Liver (tissue), 9 donors: ENCODE data around the gene CEP128. TPM values are rescaled to one million over a fixed set of nuclear protein-coding genes. Genes with fewer than 3 reads are reported as not detected.

Source experiments
- DNase-seq: peaks from one replicate; pipeline ENCODE4 v3.0.0-alpha.2; 2017; ENCODE audit warnings: low spot score
- H3K27ac ChIP-seq, 2 donors: one replicate each; pipeline ENCODE4 v1.7.0; 2013; ENCODE audit warnings: inconsistent platforms in 2 of 2, low read length in 2 of 2, control low read depth in 1 of 2, low read depth in 1 of 2, mild to moderate bottlenecking in 1 of 2
- H3K27me3 ChIP-seq, 4 donors: one replicate each; pipeline versions ENCODE4 v1.6.1 to v1.7.0; 2013; ENCODE audit warnings: low read length in 3 of 4, inconsistent platforms in 1 of 4, mild to moderate bottlenecking in 1 of 4, moderate library complexity in 1 of 4; ENCODE audit not compliant: control insufficient read depth in 4 of 4, insufficient read depth in 4 of 4
- H3K36me3 ChIP-seq, 4 donors: one replicate each; pipeline versions ENCODE4 v1.6.1 to v1.7.0; 2013; ENCODE audit warnings: low read length in 3 of 4, mild to moderate bottlenecking in 3 of 4, low read depth in 1 of 4, moderate library complexity in 1 of 4; ENCODE audit not compliant: control insufficient read depth in 4 of 4, insufficient read depth in 3 of 4
- H3K4me1 ChIP-seq, 4 donors: one replicate each; pipeline versions ENCODE4 v1.6.1 to v1.7.0; 2013; ENCODE audit warnings: low read length in 3 of 4, mild to moderate bottlenecking in 3 of 4, moderate library complexity in 1 of 4; ENCODE audit not compliant: control insufficient read depth in 4 of 4, insufficient read depth in 4 of 4
- H3K4me3 ChIP-seq, 3 donors: one replicate each; pipeline versions ENCODE4 v1.6.1 to v1.7.0; 2013; ENCODE audit warnings: low read length in 3 of 3, control low read depth in 1 of 3, low read depth in 1 of 3, mild to moderate bottlenecking in 1 of 3
- H3K9ac ChIP-seq, 2 donors: one replicate each; pipeline ENCODE4 v1.7.0; 2013; ENCODE audit warnings: low read length in 2 of 2, mild to moderate bottlenecking in 2 of 2, moderate library complexity in 2 of 2, control low read depth in 1 of 2, low read depth in 1 of 2
- H3K9me3 ChIP-seq, 4 donors: one replicate each; pipeline versions ENCODE4 v1.6.1 to v1.7.0; 2013; ENCODE audit warnings: low read length in 3 of 4; ENCODE audit not compliant: control insufficient read depth in 4 of 4
- ATF3 ChIP-seq: IDR thresholded peaks from 2 replicates; pipeline ENCODE4 v1.6.1; 2016; ENCODE audit warnings: antibody characterized with exemption
- CTCF ChIP-seq: fragments of 150-350 bp; IDR thresholded peaks from 2 replicates; pipeline ENCODE4 v1.5.1; 2017; ENCODE audit warnings: improper control_type of control experiment, low read depth, low read length; ENCODE audit not compliant: missing input control
- EGR1 ChIP-seq, 2 donors: IDR thresholded peaks; 2 replicates each; pipeline ENCODE4 v1.6.1; 2016 to 2018; ENCODE audit warnings: antibody characterized with exemption in 2 of 2, low read depth in 2 of 2
- FOXA1 ChIP-seq: IDR thresholded peaks from 2 replicates; pipeline ENCODE4 v1.6.1; 2016; ENCODE audit warnings: antibody characterized with exemption
- FOXA2 ChIP-seq: IDR thresholded peaks from 2 replicates; pipeline ENCODE4 v1.6.1; 2016; ENCODE audit warnings: antibody characterized with exemption
- GABPA ChIP-seq, 2 donors: IDR thresholded peaks in 1 of 2; conservative IDR thresholded peaks in 1 of 2; 2 replicates each; pipeline ENCODE4 v1.6.1; 2016; ENCODE audit warnings: antibody characterized with exemption in 2 of 2, mild to moderate bottlenecking in 1 of 2, moderate library complexity in 1 of 2
- HNF4A ChIP-seq, 2 donors: conservative IDR thresholded peaks; 2 replicates each; pipeline ENCODE4 v1.6.1; 2016; ENCODE audit warnings: antibody characterized with exemption in 2 of 2, mild to moderate bottlenecking in 2 of 2
- HNF4G ChIP-seq: IDR thresholded peaks from 2 replicates; pipeline ENCODE4 v1.6.1; 2016; ENCODE audit warnings: antibody characterized with exemption
- JUND ChIP-seq, 2 donors: IDR thresholded peaks; 2 replicates each; pipeline ENCODE4 v1.6.1; 2016; ENCODE audit warnings: antibody characterized with exemption in 2 of 2
- MAX ChIP-seq: IDR thresholded peaks from 2 replicates; pipeline ENCODE4 v1.6.1; 2016; ENCODE audit warnings: antibody characterized with exemption
- NR2F2 ChIP-seq: IDR thresholded peaks from 2 replicates; pipeline ENCODE4 v1.6.1; 2016; ENCODE audit warnings: antibody characterized with exemption
- RAD21 ChIP-seq, 2 donors: IDR thresholded peaks; 2 replicates each; pipeline ENCODE4 v1.6.1; 2016; ENCODE audit warnings: antibody characterized with exemption in 2 of 2, mild to moderate bottlenecking in 2 of 2
- REST ChIP-seq: IDR thresholded peaks from 2 replicates; pipeline ENCODE4 v1.6.1; 2016; ENCODE audit warnings: antibody characterized with exemption, mild to moderate bottlenecking
- RXRA ChIP-seq, 2 donors: IDR thresholded peaks; 2 replicates each; pipeline ENCODE4 v1.6.1; 2017 to 2018; ENCODE audit warnings: antibody characterized with exemption in 2 of 2, mild to moderate bottlenecking in 1 of 2
- SP1 ChIP-seq: IDR thresholded peaks from 2 replicates; pipeline ENCODE4 v1.6.1; 2018; ENCODE audit warnings: antibody characterized with exemption, mild to moderate bottlenecking
- TAF1 ChIP-seq: conservative IDR thresholded peaks from 2 replicates; pipeline ENCODE4 v1.6.1; 2016; ENCODE audit warnings: antibody characterized with exemption, mild to moderate bottlenecking
- YY1 ChIP-seq: IDR thresholded peaks from 2 replicates; pipeline ENCODE4 v1.6.1; 2016; ENCODE audit warnings: antibody characterized with exemption, mild to moderate bottlenecking
- ZBTB33 ChIP-seq: IDR thresholded peaks from 2 replicates; pipeline ENCODE4 v1.6.1; 2016; ENCODE audit warnings: antibody characterized with exemption
- WGBS: extraction: QIAGEN DNeasy Blood & Tissue Kit; methylation state at CpG from one replicate; pipeline ENCODE4 v1.1.7; 2013; 5-methylcytosine and 5-hydroxymethylcytosine counted together
- polyA plus RNA-seq, 2 donors: library from polyadenylated mRNA; stranded (reverse) in 1 of 2; unstranded in 1 of 2; fragments of 200-250 nt in 1 of 2; fragments of >200 nt in 1 of 2; fragmentation: Nextera tagmentation in 1 of 2; extraction: Ambion mirVana in 1 of 2; gene quantifications; one replicate each; pipeline versions ENCODE4 v1.2.1 to v1.2.3, GENCODE V29; 2013 to 2015
- total RNA-seq, 2 donors: library from RNA; depleted of rRNA; stranded (reverse); fragments of >200 nt; gene quantifications; one replicate each; pipeline ENCODE4 v1.2.3, GENCODE V29; 2014
- donor health status: healthy.
- donor health status: healthy.
- donor health status: healthy.
- donor health status: healthy.
- donor health status: healthy.

The CEP128 gene
- total and polyA plus RNA-seq, 4 donors, result 0.27 to 3.8 (median 1.4) TPM

- no peaks in the 10 kb centered on the region for H3K27me3 ChIP-seq
- no peak for DNase-seq
- H3K36me3 ChIP-seq, result no peaks in the 10 kb centered on the region
- peaks cover 0 to 2% (median 0%) of the 10 kb centered on the region in 4 donors for H3K4me1 ChIP-seq
- H3K27ac ChIP-seq, result no peak overlapping the region
- WGBS, result 96% methylated on average over 2 of the region's 2 CpGs
- no peak overlapping the region for H3K4me3 ChIP-seq
- peaks cover 0 to 1% (median 0%) of the 10 kb centered on the region in 4 donors for H3K9me3 ChIP-seq
- no peak overlapping the region for H3K9ac ChIP-seq
- TF ChIP-seq JUND (IDR thresholded peaks at IDR 0.05) (no peak), MAX (no peak), FOXA1 (no peak), HNF4A (conservative IDR thresholded peaks at IDR 0.05) (no peak), CTCF (no peak), GABPA (IDR thresholded peaks at IDR 0.05 in 1 of 2, conservative IDR thresholded peaks at IDR 0.05 in 1 of 2) (no peak), FOXA2 (no peak), NR2F2 (no peak), HNF4G (no peak), EGR1 (IDR thresholded peaks at IDR 0.05; ENCODE audit: low read depth in 2 of 2) (no peak), ATF3 (no peak), RAD21 (IDR thresholded peaks at IDR 0.05) (no peak), RXRA (IDR thresholded peaks at IDR 0.05) (no peak), TAF1 (no peak), SP1 (no peak), REST (no peak), YY1 (no peak)
These were observed 397.2 kb downstream of the CEP128 start for GRCh38 chr14:80544366-80544765.

- 92% methylated on average over 2 of the region's 2 CpGs for whole genome bisulfite sequencing
- Histone ChIP-seq H3K4me1 (peaks cover 0 to 2% (median 0%) of the 10 kb centered on the region in 4 donors), H3K4me3 (no peak overlapping the region), H3K27me3 (no peaks in the 10 kb centered on the region), H3K36me3 (no peaks in the 10 kb centered on the region), H3K9me3 (peaks cover 0 to 1% (median 0%) of the 10 kb centered on the region in 4 donors), H3K9ac (no peak overlapping the region), H3K27ac (no peak overlapping the region)
- no peak for DNase-seq
- TF ChIP-seq NR2F2, result no peak
- TF ChIP-seq CTCF, result no peak
- no peak for TF ChIP-seq TAF1
- TF ChIP-seq YY1, result no peak
- TF ChIP-seq HNF4A (conservative IDR thresholded peaks at IDR 0.05), result no peak
- TF ChIP-seq MAX, result no peak
- TF ChIP-seq HNF4G, result no peak
- no peak for TF ChIP-seq GABPA (IDR thresholded peaks at IDR 0.05 in 1 of 2, conservative IDR thresholded peaks at IDR 0.05 in 1 of 2)
- TF ChIP-seq RXRA (IDR thresholded peaks at IDR 0.05), result no peak
- TF ChIP-seq RAD21 (IDR thresholded peaks at IDR 0.05), result no peak
- no peak for TF ChIP-seq REST
- no peak for TF ChIP-seq ZBTB33
- no peak for TF ChIP-seq JUND (IDR thresholded peaks at IDR 0.05)
These were observed 398.3 kb downstream of the CEP128 start for GRCh38 chr14:80543211-80543610.
